Uterus (tissue), 4 donors: ENCODE results near the gene LINC01488. TPM values are rescaled to one million over a fixed set of nuclear protein-coding genes. Genes with fewer than 3 reads are reported as not detected.

Experiments used
- DNase-seq, 2 donors: peaks; one replicate each; pipeline ENCODE4 v3.0.0-alpha.2; 2019 to 2020
- H3K27ac ChIP-seq, 2 donors: fragments of 200-600 bp; sonication (generic); 1 replicate in 1 of 2; 2 replicates in 1 of 2; pipeline ENCODE4 v1.5.1; 2016 to 2018
- H3K27me3 ChIP-seq, 2 donors: fragments of 200-600 bp; sonication (generic); one replicate each; pipeline ENCODE4 v1.5.1; 2018 to 2019; ENCODE audit warnings: control low read depth in 1 of 2
- H3K36me3 ChIP-seq, 2 donors: fragments of 200-600 bp; sonication (generic); one replicate each; pipeline ENCODE4 v1.5.1; 2019; ENCODE audit warnings: control low read depth in 1 of 2
- H3K4me1 ChIP-seq, 2 donors: fragments of 200-600 bp; sonication (generic); one replicate each; pipeline ENCODE4 v1.5.1; 2018 to 2019; ENCODE audit warnings: control low read depth in 1 of 2
- H3K4me3 ChIP-seq, 2 donors: fragments of 200-600 bp; sonication (generic); 1 replicate in 1 of 2; 2 replicates in 1 of 2; pipeline ENCODE4 v1.5.1; 2018 to 2019; ENCODE audit warnings: mild to moderate bottlenecking in 1 of 2
- H3K9me3 ChIP-seq, 2 donors: fragments of 200-600 bp; sonication (generic); one replicate each; pipeline ENCODE4 v1.5.1; 2019; ENCODE audit warnings: control low read depth in 1 of 2
- CTCF ChIP-seq, 4 experiments: fragments of 200-600 bp in 2 of 4; fragments of 450-650 bp in 2 of 4; sonication (generic) in 2 of 4; IDR thresholded peaks; one replicate each; pipeline ENCODE4 v1.5.1; 2016 to 2019; ENCODE audit warnings: antibody characterized with exemption in 4 of 4, mild to moderate bottlenecking in 2 of 4, moderate library complexity in 1 of 4
- POLR2A ChIP-seq, 2 donors: fragments of 450-650 bp; IDR thresholded peaks; one replicate each; pipeline ENCODE4 v1.6.1; 2016; ENCODE audit warnings: antibody characterized with exemption in 2 of 2, mild to moderate bottlenecking in 1 of 2, moderate library complexity in 1 of 2
- intact Hi-C: fragments of 100-400 bp; cut with DNase I; formaldehyde crosslinking; loops from one replicate; pipeline ENCODE4 v1.15.1; 2023; ENCODE audit warnings: low total_unique reads
- total RNA-seq, 4 donors: library from RNA; depleted of rRNA in 3 of 4; stranded (reverse); fragments of >200 nt in 3 of 4; gene quantifications; one replicate each; pipeline versions ENCODE4 v1.1.0 to v1.2.4, GENCODE V29; 2014 to 2023
- donor health status: DM: yes; HTN: yes; CAD: no.

The LINC01488 gene
- total RNA-seq, 4 donors from 2014 or later, result not detected

GRCh38 chr11:69504576-69505335 lies 23.3 kb downstream of the LINC01488 start:
- DNase-seq, result no peak
- H3K4me3 ChIP-seq, result no peak overlapping the region
- intact Hi-C loops, result no loop called here
- H3K27ac ChIP-seq, result no peak overlapping the region
- TF ChIP-seq CTCF (IDR thresholded peaks at IDR 0.05) (no peak), POLR2A (IDR thresholded peaks at IDR 0.05) (no peak)
- no peaks in the 10 kb centered on the region for H3K27me3 ChIP-seq
- no peaks in the 10 kb centered on the region for H3K4me1 ChIP-seq
- no peaks in the 10 kb centered on the region for H3K36me3 ChIP-seq
- H3K9me3 ChIP-seq, result no peaks in the 10 kb centered on the region

GRCh38 chr11:69508974-69509373 lies 27.5 kb downstream of the LINC01488 start:
- intact Hi-C loops, result no loop called here
- Histone ChIP-seq H3K36me3 (no peaks in the 10 kb centered on the region), H3K27ac (no peak overlapping the region), H3K9me3 (no peaks in the 10 kb centered on the region), H3K4me1 (no peaks in the 10 kb centered on the region), H3K4me3 (no peak overlapping the region), H3K27me3 (no peaks in the 10 kb centered on the region)
- TF ChIP-seq POLR2A (IDR thresholded peaks at IDR 0.05) (no peak), CTCF (IDR thresholded peaks at IDR 0.05) (no peak)
- DNase-seq, result no peak

GRCh38 chr11:69509381-69509780 lies 27.9 kb downstream of the LINC01488 start:
- H3K27me3 ChIP-seq, result no peaks in the 10 kb centered on the region
- no peaks in the 10 kb centered on the region for H3K36me3 ChIP-seq
- intact Hi-C loops, result no loop called here
- H3K4me3 ChIP-seq, result no peak overlapping the region
- no peak for DNase-seq
- H3K4me1 ChIP-seq, result no peaks in the 10 kb centered on the region
- TF ChIP-seq CTCF (IDR thresholded peaks at IDR 0.05), result no peak
- TF ChIP-seq POLR2A (IDR thresholded peaks at IDR 0.05), result no peak
- H3K9me3 ChIP-seq, result no peaks in the 10 kb centered on the region
- H3K27ac ChIP-seq, result no peak overlapping the region

GRCh38 chr11:69509846-69510390 lies 28.5 kb downstream of the LINC01488 start:
- TF ChIP-seq POLR2A (IDR thresholded peaks at IDR 0.05) (no peak), CTCF (IDR thresholded peaks at IDR 0.05) (no peak)
- Histone ChIP-seq H3K27ac (no peak overlapping the region), H3K9me3 (no peaks in the 10 kb centered on the region), H3K36me3 (no peaks in the 10 kb centered on the region), H3K4me3 (no peak overlapping the region), H3K4me1 (no peaks in the 10 kb centered on the region), H3K27me3 (no peaks in the 10 kb centered on the region)
- intact Hi-C loops, result no loop called here
- no peak for DNase-seq
